Activated T-helper 1 cell treated with anti-CD3 and anti-CD28 coated beads, Interleukin-2, amount 50 U/mL, for 16 hours (primary cell): Measurements from ENCODE around the gene CCDC152.
"Not testable (repeated sequence)": the region's sequence is repeated elsewhere in the genome, so short reads cannot be mapped to it uniquely, and the experiment has no call there.

Experiments
- DNase-seq, 2 donors: peaks; one replicate each; pipeline ENCODE4 v3.0.0-alpha.2; 2020; ENCODE audit warnings: low read depth in 1 of 2, low spot score in 1 of 2

Gene CCDC152

DNA sequence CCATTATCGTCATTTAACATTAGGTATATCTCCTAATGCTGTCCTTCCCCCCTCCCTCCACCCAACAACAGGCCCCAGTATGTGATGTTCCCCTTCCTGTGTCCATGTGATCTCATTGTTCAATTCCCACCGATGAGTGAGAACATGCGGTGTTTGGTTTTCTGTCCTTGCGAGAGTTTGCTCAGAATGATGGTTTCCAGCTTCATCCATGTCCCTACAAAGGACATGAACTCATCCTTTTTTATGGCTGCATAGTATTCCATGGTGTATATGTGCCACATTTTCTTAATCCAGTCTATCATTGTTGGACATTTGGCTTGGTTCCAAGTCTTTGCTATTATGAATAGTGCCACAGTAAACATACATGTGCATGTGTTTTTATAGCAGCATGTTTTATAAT lies 87.8 kb downstream of the CCDC152 start:
- not testable (repeated sequence) for DNase-seq

DNA sequence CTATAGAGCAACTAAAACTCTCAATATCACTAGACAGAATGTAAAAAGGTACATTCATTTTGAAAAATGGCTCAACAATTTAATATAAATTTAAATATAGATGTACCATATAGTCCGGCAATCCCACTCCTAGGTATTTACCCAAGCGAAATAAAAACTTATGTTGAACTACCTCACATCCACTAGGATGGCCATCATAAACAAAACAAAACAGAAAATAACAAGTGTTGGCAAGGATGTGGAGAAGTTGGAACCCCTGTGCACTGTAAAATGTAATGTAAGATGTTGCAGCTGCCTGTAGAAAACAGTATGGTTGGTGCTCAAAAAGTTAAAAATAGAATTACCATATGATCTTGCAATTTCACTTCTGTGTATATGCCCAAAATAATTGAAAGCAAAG lies 91.9 kb downstream of the CCDC152 start:
- no peak for DNase-seq

GRCh38 chr5:42851481-42851880 lies 94.9 kb downstream of the CCDC152 start:
- DNase-seq, result no peak
